PC-9 (cell line): ENCODE measurements around the gene SPOCK2.

ENCODE experiments used
- CTCF ChIP-seq: fragments of 200-600 bp; sonication (generic); conservative IDR thresholded peaks from 2 replicates; pipeline ENCODE4 v1.6.1; 2017; ENCODE audit warnings: mixed run types, antibody characterized with exemption, mild to moderate bottlenecking, moderate library complexity
- EZH2 ChIP-seq: fragments of 200-600 bp; sonication (generic); IDR thresholded peaks from 2 replicates; pipeline ENCODE4 v1.8.0; 2017; ENCODE audit warnings: antibody characterized with exemption, low read depth

- no peak for TF ChIP-seq CTCF
- TF ChIP-seq EZH2, result no peak
Measured at GRCh38 chr10:72014785-72015480, 73.4 kb downstream of the SPOCK2 start.
